Uterus (tissue), 4 donors: ENCODE results near the gene PCNX2. TPM values are rescaled to one million over a fixed set of nuclear protein-coding genes. Genes with fewer than 3 reads are reported as not detected.

Source experiments
- DNase-seq, 2 donors: peaks; one replicate each; pipeline ENCODE4 v3.0.0-alpha.2; 2019 to 2020
- H3K27ac ChIP-seq, 2 donors: fragments of 200-600 bp; sonication (generic); 1 replicate in 1 of 2; 2 replicates in 1 of 2; pipeline ENCODE4 v1.5.1; 2016 to 2018
- H3K27me3 ChIP-seq, 2 donors: fragments of 200-600 bp; sonication (generic); one replicate each; pipeline ENCODE4 v1.5.1; 2018 to 2019; ENCODE audit warnings: control low read depth in 1 of 2
- H3K36me3 ChIP-seq, 2 donors: fragments of 200-600 bp; sonication (generic); one replicate each; pipeline ENCODE4 v1.5.1; 2019; ENCODE audit warnings: control low read depth in 1 of 2
- H3K4me1 ChIP-seq, 2 donors: fragments of 200-600 bp; sonication (generic); one replicate each; pipeline ENCODE4 v1.5.1; 2018 to 2019; ENCODE audit warnings: control low read depth in 1 of 2
- H3K4me3 ChIP-seq, 2 donors: fragments of 200-600 bp; sonication (generic); 1 replicate in 1 of 2; 2 replicates in 1 of 2; pipeline ENCODE4 v1.5.1; 2018 to 2019; ENCODE audit warnings: mild to moderate bottlenecking in 1 of 2
- H3K9me3 ChIP-seq, 2 donors: fragments of 200-600 bp; sonication (generic); one replicate each; pipeline ENCODE4 v1.5.1; 2019; ENCODE audit warnings: control low read depth in 1 of 2
- POLR2A ChIP-seq, 2 donors: fragments of 450-650 bp; IDR thresholded peaks; one replicate each; pipeline ENCODE4 v1.6.1; 2016; ENCODE audit warnings: antibody characterized with exemption in 2 of 2, mild to moderate bottlenecking in 1 of 2, moderate library complexity in 1 of 2
- intact Hi-C: fragments of 100-400 bp; cut with DNase I; formaldehyde crosslinking; loops from one replicate; pipeline ENCODE4 v1.15.1; 2023; ENCODE audit warnings: low total_unique reads
- total RNA-seq, 4 donors: library from RNA; depleted of rRNA in 3 of 4; stranded (reverse); fragments of >200 nt in 3 of 4; gene quantifications; one replicate each; pipeline versions ENCODE4 v1.1.0 to v1.2.4, GENCODE V29; 2014 to 2023
- TF ChIP-seq, protein P1 (sequence below), 4 experiments: fragments of 200-600 bp in 2 of 4; fragments of 450-650 bp in 2 of 4; sonication (generic) in 2 of 4; IDR thresholded peaks; one replicate each; pipeline ENCODE4 v1.5.1; 2016 to 2019; ENCODE audit warnings: antibody characterized with exemption in 4 of 4, mild to moderate bottlenecking in 2 of 4, moderate library complexity in 1 of 4
- donor health status: DM: yes; HTN: yes; CAD: no.

PCNX2 gene
- total RNA-seq, 4 donors from 2014 or later: 4.1 to 36.2 (median 14.1) TPM

GRCh38 chr1:233025157-233025556 is 270.4 kb downstream of the PCNX2 start:
- no peak for DNase-seq
- Histone ChIP-seq H3K27me3 (no peaks in the 10 kb centered on the region), H3K36me3 (no peaks in the 10 kb centered on the region), H3K9me3 (no peaks in the 10 kb centered on the region), H3K4me3 (no peak overlapping the region), H3K27ac (no peak overlapping the region), H3K4me1 (peaks cover 0 to 4% of the 10 kb centered on the region in 2 donors)
- intact Hi-C loops: no loop called here
- no peak for TF ChIP-seq POLR2A (IDR thresholded peaks at IDR 0.05)
- TF ChIP-seq, protein P1, sequence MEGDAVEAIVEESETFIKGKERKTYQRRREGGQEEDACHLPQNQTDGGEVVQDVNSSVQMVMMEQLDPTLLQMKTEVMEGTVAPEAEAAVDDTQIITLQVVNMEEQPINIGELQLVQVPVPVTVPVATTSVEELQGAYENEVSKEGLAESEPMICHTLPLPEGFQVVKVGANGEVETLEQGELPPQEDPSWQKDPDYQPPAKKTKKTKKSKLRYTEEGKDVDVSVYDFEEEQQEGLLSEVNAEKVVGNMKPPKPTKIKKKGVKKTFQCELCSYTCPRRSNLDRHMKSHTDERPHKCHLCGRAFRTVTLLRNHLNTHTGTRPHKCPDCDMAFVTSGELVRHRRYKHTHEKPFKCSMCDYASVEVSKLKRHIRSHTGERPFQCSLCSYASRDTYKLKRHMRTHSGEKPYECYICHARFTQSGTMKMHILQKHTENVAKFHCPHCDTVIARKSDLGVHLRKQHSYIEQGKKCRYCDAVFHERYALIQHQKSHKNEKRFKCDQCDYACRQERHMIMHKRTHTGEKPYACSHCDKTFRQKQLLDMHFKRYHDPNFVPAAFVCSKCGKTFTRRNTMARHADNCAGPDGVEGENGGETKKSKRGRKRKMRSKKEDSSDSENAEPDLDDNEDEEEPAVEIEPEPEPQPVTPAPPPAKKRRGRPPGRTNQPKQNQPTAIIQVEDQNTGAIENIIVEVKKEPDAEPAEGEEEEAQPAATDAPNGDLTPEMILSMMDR (IDR thresholded peaks at IDR 0.05): no peak

DNA sequence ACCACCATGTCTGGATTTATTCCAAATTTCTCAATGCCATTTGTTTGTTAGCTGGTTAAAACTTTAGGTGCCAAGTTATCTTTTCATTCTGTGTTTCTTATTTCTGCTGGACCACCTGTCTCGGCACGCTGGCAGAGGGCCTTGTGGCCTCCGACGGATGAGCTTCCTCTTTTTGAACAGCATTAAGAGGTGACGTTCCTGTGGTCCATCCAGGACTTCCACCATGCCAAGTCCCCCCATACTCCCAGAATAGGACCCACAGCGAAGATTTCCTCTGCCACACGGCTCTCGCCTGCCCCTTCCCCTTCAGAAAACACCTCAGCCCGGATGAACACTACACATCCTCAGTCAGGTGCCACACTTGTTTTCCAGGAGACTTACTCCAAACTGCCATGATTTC is 271.3 kb downstream of the PCNX2 start:
- TF ChIP-seq, protein P1 (IDR thresholded peaks at IDR 0.05): no peak
- TF ChIP-seq POLR2A (IDR thresholded peaks at IDR 0.05): no peak
- peaks cover 0 to 4% of the 10 kb centered on the region in 2 donors for H3K4me1 ChIP-seq
- DNase-seq: no peak
- no peaks in the 10 kb centered on the region for H3K9me3 ChIP-seq
- H3K27ac ChIP-seq: no peak overlapping the region
- no peaks in the 10 kb centered on the region for H3K27me3 ChIP-seq
- intact Hi-C loops: no loop called here
- no peaks in the 10 kb centered on the region for H3K36me3 ChIP-seq
- no peak overlapping the region for H3K4me3 ChIP-seq

DNA sequence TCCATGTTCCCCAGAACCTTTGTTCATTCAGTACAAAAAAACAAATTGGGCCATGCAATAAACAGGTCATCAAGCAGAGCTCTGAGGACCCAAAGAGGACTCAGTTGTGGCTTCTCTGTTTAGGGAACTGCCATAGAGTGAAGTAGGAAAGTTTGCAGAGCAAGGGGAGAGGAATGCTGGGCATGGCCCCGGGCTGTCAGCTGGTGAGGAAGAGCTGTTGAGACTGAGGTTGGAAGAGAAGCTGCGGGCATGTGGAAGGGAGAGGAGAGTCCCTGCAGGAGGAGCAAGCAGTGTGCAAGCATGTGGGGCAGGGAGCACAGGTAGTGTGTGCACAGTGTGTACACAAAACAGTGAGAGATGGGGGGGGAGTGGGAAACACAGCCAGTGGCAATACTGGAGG is 273.3 kb downstream of the PCNX2 start:
- Histone ChIP-seq H3K27me3 (no peaks in the 10 kb centered on the region), H3K27ac (no peak overlapping the region), H3K4me1 (no peaks in the 10 kb centered on the region), H3K36me3 (no peaks in the 10 kb centered on the region), H3K9me3 (no peaks in the 10 kb centered on the region), H3K4me3 (no peak overlapping the region)
- no peak for TF ChIP-seq POLR2A (IDR thresholded peaks at IDR 0.05)
- TF ChIP-seq, protein P1 (IDR thresholded peaks at IDR 0.05): no peak
- intact Hi-C loops: no loop called here
- DNase-seq: no peak

DNA sequence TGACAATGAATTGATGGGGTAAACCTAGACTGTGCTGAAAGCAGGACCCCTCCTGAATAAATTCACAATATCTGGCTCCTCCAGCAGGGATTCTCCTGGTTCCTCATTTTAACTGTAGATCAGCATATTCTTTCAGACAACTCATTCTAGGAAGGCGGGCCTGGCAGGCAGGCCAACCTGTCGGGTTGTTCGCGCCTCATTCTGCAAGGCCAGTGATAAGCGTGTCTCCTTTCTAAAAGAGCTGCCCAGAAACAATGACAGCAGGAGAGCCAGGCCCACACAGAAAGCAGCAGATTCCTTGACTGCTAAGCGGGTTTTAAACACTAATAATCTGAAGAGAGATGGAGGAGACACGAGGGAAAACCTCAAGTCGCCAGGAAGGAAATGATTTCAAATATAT is 275.1 kb downstream of the PCNX2 start:
- H3K27me3 ChIP-seq: no peaks in the 10 kb centered on the region
- H3K36me3 ChIP-seq: no peaks in the 10 kb centered on the region
- no peak for DNase-seq
- intact Hi-C loops: no loop called here
- H3K4me1 ChIP-seq: no peaks in the 10 kb centered on the region
- no peak overlapping the region for H3K4me3 ChIP-seq
- no peaks in the 10 kb centered on the region for H3K9me3 ChIP-seq
- TF ChIP-seq, protein P1 (IDR thresholded peaks at IDR 0.05): no peak
- TF ChIP-seq POLR2A (IDR thresholded peaks at IDR 0.05): no peak
- no peak overlapping the region for H3K27ac ChIP-seq

DNA sequence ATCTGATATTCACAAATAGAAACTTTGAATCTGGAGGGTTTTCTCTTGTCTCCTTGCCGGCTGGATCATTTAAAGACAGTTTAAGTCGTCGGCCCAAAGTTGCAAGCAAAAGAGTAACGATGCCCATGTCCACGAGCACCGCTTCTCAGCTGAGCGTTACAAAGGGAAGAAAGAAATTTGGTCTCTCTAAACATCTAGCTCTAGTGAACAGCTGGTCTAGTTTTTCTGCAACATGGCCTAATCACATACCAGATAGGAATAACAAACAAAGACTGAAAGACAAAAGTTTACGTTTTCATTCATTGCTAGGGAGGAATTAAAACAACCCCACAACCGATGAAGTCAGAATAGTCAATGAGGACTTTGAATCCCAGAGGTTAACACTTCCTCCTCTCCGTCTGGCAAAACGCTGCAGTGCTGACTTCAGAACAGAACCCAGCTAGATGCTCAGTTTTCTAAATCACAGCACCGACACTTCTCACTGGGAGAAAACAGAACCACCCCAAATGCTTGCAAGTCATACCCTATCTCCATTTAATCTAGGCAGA is 275.7 kb downstream of the PCNX2 start:
- Histone ChIP-seq H3K9me3 (no peaks in the 10 kb centered on the region), H3K4me3 (no peak overlapping the region), H3K36me3 (no peaks in the 10 kb centered on the region), H3K27ac (no peak overlapping the region), H3K4me1 (no peaks in the 10 kb centered on the region), H3K27me3 (no peaks in the 10 kb centered on the region)
- DNase-seq: no peak
- no peak for TF ChIP-seq POLR2A (IDR thresholded peaks at IDR 0.05)
- TF ChIP-seq, protein P1 (IDR thresholded peaks at IDR 0.05): no peak
- intact Hi-C loops: no loop called here
